WI38 (cell line): ENCODE results near the gene MLEC.

Experiments
- H3K4me3 ChIP-seq: 2 replicates; pipeline ENCODE4 v1.5.1; 2011; ENCODE audit warnings: low read depth, mild to moderate bottlenecking, control low read depth, low read length
- TF ChIP-seq, protein P1 (sequence below): IDR thresholded peaks from 2 replicates; pipeline ENCODE4 v1.5.1; 2012; ENCODE audit warnings: low read depth, mild to moderate bottlenecking, control low read depth, low read length

MLEC gene

DNA sequence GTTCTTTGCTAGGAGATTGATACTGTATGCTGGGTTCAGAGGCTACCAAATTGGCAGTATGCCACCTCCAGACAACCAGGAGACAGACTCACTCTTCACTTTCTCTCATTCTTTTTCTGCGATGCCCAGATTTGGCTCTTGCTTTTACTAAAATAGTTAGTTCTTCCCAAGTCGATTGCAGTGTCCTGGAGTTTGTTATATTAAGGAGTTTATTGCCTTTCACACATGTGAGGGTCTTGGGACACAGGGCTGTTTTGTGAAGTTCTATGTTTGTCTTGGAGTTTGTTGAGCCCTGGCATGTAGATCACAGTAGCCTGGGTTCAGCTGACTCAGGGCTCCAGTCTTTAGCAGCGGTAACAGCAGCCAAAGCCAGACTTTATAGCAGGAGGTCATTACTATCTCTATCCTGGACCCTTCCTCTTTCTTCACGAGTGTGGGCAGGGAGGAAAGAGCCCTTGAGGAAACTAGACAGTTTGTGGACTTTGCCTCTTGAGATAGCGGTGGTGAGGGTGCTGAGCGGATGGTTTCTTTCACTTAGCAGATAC, 1.6 kb downstream of the MLEC start:
- TF ChIP-seq, protein P1, sequence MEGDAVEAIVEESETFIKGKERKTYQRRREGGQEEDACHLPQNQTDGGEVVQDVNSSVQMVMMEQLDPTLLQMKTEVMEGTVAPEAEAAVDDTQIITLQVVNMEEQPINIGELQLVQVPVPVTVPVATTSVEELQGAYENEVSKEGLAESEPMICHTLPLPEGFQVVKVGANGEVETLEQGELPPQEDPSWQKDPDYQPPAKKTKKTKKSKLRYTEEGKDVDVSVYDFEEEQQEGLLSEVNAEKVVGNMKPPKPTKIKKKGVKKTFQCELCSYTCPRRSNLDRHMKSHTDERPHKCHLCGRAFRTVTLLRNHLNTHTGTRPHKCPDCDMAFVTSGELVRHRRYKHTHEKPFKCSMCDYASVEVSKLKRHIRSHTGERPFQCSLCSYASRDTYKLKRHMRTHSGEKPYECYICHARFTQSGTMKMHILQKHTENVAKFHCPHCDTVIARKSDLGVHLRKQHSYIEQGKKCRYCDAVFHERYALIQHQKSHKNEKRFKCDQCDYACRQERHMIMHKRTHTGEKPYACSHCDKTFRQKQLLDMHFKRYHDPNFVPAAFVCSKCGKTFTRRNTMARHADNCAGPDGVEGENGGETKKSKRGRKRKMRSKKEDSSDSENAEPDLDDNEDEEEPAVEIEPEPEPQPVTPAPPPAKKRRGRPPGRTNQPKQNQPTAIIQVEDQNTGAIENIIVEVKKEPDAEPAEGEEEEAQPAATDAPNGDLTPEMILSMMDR = no peak

DNA sequence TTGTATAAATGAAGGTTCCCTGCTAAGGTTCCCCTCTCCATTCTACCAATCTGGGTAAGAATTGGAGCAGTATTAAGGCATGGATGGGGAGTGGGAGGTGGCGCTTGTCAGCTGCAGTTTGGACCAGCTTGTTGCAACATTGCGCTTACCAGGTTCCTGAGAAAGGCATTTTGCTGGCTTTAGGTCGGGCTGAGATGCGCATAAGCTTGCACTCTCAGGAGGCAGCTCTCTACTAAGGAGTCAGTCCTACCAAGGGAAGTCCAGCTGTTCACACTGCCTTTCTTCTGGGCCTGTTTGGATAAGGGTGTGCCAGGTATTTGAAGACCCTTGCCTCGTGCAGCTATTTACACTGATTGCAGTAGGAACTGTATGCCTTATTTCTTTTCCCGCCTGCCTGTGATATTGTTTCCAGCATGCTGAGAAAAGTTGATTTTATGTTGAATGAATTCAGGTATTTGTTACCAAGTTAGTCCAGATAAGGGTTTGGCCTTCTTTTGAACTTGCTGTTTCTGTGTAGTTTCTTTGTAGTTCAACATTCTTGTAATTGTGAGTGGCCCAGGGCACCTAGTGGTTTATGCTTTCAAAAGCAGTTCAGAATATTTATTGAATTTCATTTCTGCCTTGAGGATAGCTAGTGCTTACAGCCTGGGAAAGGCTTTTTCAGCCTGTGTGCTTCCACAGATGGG, 2.6 kb downstream of the MLEC start:
- H3K4me3 ChIP-seq = peak overlapping the region; percentile 88
- TF ChIP-seq, protein P1 = no peak

More for the DNA sequence above, 1.6 kb downstream of the MLEC start:
- peak overlapping the region; percentile 88 for H3K4me3 ChIP-seq

DNA sequence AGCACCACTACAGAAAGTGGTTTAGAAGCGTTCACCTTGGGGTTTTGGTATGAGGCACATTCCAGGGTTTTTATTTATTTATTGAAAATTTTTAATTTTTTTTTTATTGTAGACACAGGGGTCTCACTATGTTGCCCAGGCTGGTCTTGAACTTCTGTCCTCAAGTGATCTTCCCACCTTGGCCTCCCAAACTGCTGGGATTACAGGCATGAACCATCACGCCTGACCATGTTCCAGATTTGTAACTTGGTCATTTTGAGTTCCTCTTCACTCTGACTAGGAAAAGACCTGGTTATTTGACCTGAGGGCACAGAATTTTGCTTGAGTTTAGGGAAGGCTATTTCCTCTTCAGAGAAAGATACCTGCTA, 3.1 kb downstream of the MLEC start:
- H3K4me3 ChIP-seq = no peak overlapping the region
- TF ChIP-seq, protein P1 = no peak

DNA sequence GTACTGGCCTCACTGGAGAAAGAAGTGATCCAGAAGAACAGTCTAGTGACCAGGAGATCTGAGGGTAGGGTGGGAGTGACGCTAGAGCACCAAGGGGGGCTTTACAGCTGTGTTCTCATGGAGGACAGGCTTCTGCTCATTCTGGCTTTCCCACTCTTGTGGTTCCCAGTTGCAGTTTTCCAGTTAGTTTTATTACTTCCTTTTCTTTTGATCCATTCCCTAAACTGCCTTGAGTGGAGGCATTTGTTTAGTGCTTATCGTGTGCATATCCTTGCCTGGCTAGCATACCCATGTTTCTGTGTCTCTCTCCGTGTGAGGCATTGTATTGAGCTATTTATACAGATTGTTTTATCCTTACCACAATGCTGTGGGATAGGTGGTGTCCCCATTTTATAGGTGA, 4.0 kb downstream of the MLEC start:
- TF ChIP-seq, protein P1 = no peak
- no peak overlapping the region for H3K4me3 ChIP-seq

DNA sequence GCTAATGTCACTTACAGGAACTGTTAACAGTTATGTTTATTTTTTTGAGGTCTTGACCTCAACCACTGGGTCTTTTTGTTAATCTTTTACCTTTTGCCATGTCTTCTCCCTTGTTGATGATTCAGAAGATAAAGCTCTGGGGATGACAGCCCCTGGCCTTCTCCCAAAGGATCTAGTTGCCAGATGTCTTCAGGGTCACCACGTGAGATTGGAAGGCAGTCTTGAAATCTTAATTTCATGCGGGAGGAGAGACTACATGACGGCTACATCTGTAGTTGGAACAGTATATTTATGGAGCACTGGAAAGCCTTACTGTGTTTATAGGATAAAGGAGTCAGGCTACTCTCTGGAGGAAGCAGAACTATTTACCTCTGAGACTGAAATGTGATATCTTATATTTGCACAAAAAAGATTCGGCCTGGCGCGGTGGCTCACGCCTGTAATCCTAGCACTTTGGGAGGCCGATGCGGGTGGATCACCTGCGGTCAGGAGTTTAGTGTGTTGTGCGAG, 5.6 kb downstream of the MLEC start:
- no peak overlapping the region for H3K4me3 ChIP-seq
- TF ChIP-seq, protein P1 = no peak

DNA sequence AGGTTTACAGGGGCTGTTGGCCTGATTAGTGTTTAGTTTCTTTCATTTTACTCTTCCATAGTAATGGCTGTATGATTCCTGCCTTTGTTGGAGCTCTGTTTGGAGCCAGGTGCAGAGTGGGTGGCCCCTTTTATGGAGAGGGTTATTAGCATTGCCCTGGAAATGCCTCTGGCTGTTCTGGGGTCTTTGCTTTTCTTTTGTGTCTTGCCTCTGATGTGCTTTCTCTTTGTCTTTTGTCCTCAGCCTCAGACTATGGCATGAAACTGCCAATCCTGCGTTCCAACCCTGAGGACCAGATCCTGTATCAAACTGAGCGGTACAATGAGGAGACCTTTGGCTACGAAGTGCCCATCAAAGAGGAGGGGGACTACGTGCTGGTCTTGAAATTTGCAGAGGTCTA, 6.9 kb downstream of the MLEC start:
- H3K4me3 ChIP-seq = no peak overlapping the region
- TF ChIP-seq, protein P1 = no peak

DNA sequence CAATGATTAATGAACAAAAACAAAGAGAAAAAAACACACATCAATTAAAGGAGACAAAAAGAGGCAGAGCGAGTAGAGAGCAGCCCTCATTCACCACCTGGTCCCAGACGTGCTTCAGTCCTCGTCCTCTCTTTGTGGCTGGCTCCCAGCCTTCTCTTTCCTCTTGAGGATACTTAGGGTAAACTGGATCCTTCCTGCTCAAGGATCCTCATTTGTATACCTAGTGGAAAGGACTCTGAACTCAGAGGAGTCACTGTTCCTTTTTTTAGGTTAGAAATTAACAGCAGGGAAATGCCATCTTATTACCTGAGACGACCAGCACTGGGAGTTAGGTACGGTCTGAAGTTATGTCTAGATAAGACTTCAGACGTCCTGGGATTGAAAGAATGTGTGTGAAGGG, 9.7 kb downstream of the MLEC start:
- H3K4me3 ChIP-seq = no peak overlapping the region
- TF ChIP-seq, protein P1 = no peak
